Measurements from ENCODE around the gene WNT5A.

Gene WNT5A

DNA sequence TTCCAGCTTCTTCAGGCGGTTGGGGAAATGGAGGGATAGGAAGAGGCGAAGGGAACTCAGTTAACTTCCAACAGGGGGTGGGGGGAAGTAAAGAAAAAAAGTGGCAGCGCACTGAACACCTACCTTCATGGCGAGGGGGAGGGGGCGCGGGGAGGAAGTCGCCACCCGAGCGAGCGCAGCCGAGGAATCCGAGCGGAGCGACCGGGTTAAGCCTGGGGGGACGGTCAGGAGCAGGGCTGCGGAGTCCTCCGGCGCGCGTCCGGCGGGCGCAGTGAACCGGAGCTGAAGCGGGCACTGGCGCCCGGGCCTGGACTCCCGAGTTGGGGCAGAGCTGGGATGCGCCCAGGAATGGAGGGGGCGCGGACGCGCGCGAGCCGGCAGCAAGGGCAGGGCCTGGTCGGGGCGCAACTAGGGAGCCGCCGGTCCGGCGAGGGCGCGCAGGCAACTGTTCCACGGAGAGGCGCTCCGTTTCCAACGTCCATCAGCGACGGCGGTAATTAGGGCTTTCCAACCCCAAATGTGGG, at the start of gene WNT5A:
Gene WNT5A (minus strand): TSS at position 450 of the 524 bp plus-strand sequence. CDS start 321 bp downstream, at position 129.
- DNase-seq, result peak; percentile 66

DNA sequence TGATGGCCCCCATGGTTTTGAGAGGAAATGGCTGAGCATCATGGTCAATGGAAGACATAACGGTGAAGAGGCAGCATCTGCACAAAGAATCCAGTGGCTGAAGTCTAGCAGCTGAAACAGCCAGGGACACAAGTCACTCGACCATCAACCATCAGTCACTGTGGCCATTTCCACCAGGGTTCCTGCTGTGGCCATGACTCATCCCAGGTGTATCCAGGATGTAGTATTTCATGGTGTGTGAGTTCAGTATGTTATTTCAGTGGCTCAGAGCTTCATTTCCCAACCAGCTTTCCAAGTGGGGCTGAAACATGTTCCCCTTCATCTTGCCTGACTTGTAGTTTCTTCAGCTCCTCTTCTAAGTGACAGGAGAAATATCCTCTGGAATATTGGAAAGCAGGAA, 47.8 kb upstream of the WNT5A start:
- no peak for DNase-seq

DNA sequence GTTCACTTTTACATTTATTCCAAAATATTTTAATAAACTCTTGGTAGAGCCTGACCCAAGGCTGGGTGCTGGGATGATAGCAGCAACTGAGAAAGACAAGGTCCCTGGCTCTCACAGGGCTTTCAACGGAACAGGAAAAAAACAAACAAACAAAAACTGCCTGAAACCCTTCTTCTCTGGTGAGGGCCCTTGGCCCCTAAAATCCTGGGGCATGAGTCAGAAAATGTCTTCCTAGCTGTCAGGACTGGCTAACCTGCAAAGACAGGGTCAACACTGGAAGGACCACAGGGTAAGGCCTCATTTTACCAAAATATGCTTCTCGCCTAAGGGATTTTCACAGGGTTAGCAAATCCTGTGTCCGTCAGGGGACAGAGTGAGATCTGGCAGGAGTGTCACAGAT, 45.7 kb upstream of the WNT5A start:
- DNase-seq, result no peak

DNA sequence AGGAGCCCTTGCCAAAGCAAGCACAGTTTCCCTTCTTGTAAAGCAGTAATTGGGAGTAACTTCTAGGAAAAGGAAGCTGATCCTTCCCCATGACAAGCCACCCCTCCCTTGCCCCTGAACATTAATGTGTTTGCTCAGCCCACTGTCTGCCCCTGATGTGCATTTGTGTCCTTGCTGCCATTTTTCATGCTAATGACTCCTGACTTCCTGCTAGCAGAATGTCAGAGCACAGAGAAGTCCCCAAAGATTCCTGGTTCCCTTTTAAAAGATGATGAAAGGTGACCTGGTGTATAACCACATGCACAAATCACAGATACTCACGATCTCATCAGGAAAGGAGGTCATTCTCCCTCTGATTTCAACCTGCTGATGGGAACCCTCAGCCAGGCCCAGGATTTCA, 44.2 kb upstream of the WNT5A start:
- no peak for DNase-seq

DNA sequence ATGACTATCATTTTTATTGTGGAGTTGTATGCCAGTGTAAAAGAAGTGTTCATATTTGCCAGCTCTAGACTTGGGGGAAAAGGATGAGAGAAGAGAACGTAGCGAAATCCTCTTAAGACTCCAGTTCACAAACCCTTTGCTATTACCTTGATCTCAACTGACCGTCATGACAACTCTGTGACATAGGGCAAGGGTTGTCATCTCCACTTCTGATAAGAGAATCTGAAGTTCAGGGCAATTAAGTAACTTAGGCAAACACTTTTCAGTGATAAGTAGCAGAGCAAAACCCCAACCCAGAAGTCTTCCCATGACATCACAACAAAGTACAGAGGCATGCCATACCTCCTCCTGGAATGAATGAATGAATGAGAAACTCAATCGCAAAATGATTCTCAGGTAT, 40.3 kb upstream of the WNT5A start:
- no peak for DNase-seq

DNA sequence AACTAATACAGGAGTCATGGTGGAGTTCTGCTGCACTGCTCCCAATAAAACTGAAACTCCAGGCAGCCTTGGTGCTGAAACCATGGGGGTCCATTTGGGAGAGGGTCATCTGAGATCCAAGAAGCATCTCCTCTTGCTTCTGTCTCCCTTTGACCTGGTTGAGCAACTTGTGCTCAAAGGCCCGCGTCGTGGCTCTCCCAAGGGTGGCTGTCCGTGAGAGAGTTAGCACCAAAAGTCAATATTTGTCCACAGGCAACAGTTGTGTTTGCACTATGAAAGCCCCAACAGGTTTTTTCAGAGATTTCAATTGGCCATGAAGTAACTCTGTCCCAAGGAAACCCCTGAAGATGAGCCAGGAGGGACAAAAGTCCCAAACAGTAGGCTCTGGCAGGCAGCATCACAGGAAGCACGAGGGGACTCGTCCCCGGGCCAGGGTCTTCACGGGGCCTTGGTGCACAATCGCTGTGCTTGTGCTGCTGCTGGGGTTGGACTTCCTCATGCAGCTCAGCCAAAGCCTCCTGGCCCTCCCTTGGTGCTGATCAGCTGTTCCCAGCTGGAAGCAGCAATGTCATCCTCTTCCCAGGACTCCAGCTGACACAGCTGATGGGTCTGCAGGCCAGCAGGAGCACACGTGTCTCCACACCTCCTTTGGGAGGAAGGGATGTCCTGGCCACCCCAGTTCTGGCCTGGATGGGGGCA, 39.4 kb upstream of the WNT5A start:
- DNase-seq, result no peak

DNA sequence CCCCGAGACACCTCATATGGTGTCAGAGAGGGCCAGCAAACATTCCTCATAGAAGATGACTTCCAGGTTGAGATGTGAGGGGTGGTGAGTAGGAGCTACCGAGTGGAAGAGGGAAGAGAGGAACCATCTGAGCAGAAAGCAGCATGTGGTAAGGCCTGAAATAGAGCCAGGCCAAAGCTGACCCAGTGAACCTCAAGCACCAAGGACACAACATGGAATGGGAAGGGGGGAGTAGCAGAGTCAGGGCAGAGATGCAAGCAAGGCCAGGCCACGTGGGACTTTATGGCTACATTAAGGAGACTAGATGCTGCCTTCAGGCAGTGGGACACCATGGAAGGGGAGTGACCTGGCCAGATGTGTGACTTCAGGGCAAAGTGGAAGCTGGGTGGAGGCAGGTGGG, 38.3 kb upstream of the WNT5A start:
- DNase-seq, result no peak

DNA sequence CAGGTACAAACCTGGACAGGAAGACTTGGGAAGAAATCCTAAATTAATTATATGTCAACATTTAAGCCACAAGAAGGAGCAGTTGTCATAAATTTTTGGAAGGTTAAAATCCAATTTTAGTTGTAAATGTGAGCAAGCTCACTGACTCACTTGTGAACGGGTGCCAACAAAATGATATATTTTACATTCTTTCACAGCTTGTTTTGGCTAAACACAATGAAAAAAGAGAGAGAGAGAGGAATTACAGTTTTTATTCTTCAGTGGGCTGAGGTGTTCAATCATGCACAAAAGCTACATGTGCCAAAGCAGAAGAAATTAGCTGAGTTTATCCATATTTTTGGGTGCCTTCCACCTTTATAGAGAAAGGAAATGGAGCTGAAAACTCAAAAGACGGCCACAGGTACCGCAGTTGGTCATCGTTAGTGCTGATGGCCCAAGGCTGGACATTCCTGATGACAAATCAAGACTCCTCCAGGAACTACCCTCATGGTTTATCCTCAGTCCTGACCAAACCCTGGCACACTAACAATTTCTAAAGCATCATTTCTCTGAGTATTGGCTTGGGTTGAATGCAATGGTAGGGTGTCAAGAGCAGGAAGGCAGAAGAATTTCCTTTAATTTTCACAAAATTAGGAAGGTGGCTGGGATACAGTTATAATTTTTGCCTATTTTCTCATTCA, 37.6 kb upstream of the WNT5A start:
- DNase-seq, result peak; percentile 84

DNA sequence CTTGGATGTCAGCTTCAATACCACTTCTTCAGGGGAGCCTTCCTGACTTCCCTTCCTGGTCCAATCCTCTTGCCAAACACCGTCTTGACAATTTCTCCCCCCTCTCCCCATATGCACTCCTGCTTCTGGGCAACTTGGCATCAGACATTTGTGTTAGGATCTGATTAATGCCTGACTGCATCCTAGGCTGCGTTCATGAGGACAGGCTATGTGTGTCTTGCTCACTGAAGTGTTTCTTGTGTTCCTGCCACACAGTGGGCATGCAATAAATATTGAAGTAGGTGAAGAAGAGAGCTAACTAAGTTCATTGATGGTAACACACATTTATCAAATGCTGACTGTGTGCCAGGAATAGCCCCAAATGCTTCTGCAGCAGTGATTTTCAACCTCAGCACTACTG, 36.4 kb upstream of the WNT5A start:
- no peak for DNase-seq

DNA sequence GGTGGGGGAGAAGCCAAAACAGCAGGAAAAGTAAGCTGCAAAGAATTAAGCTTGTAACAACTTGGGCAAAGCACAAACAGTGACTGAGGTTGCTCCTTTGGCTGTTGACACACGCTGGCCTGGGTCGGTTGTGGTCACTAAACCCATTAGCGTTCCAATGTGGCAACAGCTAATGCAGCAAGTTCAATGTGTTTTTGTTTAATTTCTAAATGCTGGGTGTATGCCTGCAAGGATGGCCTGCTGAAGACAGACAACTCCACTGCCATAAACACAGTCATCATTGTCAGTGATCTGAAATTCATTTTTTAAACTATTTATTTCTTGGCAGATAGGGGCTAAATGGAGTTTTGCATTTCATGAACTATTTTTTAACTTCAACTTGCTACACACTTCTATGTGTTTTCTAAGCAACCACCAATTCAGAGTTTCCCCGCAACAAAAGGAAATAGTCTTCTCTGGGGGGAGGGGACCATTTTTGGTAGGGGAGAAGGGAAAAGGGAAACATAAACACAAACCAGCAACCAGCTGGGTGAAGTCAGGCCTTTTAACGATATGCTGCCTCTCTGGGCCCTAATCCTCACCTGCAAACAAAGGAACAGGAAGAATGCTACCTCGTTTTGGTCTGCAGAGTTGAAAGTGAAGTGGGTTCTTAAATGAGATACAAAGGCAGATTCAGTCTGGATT, 34.8 kb upstream of the WNT5A start:
- DNase-seq, result peak; percentile 86

DNA sequence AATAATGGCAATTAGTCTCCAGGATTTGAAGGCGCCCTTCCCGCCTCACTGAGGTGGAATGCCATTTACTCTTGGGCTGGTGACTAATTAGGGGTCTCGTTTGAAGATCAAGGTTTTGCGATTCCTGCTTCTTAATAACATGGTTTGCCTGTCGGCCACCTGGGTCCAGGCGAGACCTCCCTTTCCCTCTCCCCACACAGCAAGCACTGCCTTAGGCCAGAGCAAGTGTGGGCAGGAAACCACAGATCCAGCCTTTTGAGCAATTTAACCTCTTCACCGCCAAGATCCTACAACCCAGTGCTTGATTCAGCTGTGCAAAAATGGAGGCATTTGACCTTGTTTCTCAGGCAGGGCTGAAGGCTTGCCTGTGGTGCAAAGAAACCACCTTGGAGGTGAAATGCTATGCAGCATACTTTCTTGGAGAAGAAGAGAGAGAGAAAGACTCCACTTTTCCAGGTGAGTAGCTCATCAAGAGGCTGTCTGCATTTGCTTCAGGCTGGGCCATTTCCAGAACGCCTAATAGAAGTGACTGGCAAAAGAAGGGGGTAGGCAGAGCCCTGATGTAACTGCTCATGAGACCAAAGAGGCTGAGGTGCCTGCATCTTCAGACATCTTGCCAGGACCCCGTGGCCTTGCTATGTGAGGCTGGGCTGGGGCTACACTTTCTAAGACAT, 34.1 kb upstream of the WNT5A start:
- no peak for DNase-seq

DNA sequence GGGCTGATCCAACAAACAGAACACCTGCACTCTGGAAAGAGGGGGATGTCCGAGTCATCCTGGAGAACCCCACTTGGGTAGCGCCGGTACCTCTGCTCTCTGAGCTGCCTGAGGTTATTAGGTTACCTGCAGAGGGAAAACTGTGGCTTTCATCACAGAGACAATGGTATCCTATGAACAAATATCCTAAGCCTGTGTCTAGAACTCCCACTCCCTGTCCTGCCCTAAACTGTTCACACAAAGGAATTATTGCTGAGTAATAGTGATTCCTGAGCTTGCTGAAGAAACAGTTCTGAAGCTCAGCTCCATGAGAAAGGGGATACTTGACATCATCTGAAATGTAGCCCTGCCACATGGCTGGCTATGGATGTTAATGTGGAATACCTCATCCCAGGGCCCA, 31.9 kb upstream of the WNT5A start:
- DNase-seq, result peak; percentile 69

DNA sequence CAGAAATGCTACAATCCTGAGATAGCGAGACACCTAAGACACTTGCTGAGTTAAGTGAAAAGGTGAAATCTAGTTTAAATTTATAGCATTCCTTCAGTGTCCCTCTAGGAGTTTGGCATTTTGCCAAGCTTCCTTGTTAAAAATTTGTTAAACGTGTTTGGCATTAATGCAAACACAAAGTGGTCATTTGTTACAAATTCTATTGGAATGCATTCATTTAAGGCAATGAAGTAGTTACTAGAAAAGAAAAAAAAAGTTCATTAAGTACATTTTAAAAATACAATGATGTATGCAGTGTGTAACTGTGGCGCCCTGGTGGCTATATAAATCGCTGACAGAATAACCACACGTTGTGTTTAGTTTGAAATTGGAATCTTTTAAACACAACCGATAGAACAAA, 31.3 kb upstream of the WNT5A start:
- peak; percentile 81 for DNase-seq

DNA sequence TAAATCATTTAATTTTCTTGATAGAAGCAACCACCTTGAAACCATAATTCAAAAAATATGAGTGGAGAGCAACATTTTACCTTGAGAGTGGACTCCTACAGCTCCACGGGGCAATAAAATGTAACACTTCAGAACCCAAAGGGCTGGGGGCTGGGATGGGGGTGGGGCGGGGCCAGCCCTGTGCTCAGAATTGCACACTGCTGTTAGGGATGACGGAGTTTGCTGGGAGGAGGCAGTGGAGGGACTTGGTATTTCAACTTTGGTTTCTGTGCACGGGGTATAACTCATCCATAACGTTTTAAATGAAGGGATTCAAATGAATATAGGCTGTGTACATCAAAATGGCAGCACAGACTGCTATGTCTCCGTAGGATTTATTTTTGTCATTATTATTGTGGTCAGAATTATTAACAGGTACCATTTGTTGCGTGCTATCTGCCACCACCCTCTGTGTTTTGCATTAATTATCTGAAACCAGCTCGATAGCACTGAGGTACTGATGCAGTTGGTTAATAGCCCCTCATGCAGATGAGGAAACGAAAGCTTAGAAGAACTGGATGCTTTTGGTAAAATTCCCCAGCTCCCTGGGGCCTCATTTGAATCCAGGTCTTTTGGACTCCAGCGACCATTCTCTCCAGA, 29.4 kb upstream of the WNT5A start:
- no peak for DNase-seq

DNA sequence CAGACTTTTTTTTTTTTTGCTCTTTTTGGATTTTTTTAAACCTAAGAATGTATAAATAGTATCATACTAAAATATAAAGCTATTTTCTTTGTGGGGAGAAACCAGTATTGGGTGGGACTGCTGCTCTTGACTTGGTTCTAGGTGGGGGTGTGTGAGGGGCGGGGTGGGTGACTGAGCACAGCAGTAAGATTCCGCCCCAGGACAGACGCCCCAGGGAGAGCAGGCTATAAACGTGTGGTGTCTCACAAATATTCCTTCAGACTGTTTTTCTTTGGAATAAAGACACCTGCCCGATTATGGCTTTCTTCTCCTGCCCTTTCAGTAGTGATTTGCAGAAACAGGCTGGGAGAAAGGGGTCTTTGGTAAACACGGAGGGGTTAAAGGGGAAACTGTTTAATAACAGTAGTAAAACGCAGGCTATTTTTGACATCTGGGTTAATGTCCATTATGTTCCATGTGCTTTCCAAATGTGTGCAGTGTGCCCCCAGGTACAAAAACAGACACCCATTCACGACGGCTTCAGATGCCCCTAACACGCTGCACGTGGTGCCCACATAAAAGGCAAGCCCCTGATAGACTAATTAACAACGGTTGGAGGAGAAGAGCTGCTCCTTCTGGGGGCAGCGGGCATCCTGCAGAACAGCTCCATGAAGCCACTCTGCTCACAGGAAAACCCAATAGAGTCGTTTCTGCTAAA, 28.6 kb upstream of the WNT5A start:
- DNase-seq, result no peak

DNA sequence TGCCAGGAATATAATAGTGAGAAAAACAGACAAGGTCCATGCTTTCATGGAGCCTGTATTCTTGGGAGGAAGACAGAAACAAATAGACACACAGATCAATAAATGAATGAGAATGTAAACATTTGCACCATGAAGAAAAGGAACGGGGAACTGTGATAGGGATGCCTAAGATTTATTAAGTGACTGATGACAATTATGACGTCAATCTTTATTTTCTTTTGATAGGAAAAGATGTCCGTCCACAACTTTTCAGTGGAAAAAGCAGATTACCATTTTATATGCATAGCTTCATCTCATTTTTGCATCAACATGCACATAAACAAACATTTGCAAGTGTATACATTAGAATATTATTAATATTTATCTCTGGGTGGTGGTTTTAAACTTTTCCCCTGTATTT, 27.9 kb upstream of the WNT5A start:
- no peak for DNase-seq

DNA sequence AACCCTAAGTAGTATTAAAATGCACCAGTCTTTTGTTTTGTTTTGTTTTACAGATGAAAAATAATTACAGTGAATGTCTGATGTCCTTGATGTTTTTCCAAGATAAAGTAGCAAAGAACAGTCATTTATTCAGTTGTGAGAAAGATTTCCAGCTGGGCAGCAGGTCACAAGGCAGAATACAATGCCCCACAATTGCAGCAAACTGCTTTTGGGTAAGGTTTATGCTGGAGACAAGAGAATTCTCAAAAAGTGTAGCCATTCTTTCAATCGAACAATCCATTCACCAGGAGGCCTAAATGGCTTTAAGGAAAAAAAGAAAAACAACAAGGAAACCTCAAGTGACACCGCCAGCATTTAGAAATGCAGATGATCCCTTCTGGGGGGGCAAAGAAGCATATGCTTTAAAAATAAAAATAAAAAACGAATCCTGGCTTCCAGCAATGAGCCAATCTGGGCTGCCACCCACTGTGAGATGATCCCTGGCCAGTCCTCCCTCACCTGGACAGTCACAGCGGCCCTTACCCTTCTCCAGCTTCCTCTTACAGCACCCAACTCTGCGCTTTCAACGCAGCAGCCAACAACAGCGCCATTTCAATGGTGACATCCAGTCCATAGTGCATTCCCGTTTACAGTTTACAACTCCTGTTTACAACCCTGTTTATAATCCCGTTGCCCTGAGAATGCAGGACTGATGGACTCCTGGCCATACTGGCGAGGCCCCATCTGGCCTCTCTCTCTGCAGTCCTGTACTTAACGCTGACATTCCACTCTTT, 25.7 kb upstream of the WNT5A start:
- DNase-seq, result no peak

DNA sequence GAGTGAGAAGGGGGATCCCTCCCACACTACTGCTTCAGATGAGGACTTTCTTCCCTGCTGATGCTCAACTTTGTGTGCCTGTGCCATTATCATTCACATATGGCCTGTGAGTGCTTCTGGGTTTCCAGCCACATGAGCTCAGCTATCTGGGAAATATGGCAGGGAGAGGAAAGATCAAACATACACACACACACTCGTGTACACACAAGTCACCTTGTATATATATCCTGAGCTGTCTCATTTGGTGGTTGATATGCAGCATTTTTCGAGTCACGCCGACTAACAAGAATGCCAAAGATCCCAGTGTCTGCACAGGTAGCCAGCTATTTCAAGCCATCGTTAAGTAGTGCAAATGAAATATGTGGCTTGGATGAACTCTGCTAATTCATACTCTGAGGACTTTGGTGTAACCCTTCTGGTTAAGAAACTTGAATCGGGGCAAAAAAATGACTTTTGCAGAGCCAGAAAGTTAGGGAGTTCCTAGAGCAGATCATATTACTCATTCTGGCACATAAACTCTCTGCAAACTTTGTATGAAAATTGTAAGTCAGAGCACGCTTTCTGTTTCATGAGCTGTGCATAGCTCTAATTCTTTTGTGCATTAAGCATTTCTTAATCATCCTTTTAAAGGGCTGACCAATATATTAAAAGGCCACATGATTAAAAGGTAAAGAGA, 24.9 kb upstream of the WNT5A start:
- peak; percentile 80 for DNase-seq

DNA sequence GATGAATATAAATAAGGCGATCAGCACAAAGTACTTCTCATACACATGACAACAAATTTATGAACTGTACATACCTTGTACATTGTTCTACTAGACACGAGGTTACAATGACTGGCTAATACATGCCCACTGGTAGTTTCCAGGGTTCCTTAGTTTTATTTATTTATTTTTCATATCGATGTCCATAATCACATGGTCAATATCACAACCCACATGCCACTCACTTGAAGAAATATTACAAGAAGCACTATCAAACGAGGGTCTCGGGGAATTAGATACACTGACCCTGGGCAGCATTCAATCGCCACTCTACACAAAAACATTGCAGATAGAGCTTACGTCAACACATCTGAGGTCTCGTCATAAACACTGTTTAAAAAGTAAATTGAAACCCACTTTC, 21.2 kb upstream of the WNT5A start:
- no peak for DNase-seq

DNA sequence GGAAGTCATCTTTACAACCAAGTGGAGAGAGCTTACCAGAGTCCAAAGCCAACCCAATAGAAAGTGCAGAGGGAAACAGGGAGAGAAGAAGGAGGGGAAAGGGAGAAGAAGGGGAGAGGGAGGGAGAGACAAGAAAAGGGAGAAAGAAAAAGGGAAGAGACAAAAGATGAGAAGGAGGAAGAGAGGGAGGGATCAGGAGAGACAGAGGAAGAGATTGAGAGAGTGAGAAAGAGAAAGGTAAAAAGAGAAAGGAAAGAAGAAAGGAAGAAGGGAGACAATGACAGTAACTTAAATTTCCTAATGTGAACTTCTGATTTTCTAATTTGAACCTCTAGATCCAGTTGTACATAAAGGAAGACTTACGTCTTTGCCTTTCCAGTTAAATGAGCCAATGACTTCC, 20.7 kb upstream of the WNT5A start:
- DNase-seq, result no peak

DNA sequence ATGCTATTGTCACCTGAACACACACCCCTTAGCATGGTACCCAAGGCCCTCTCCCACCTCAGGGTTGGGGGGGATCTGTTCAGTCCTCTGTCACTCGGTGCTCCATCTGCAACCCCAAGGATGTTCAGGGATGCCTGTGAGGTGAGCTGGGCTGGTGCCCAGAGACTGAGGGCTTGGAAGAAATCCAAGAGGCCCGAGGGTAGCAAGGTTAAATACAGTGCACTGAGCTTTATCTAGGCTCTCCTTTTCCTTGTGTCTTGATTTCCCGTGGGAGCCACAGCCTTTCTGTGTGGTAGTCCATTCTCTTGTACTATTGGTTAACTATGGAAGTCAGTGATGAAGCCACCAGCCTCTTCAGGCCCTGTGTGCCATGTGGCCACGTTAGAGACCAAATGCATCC, 18.7 kb upstream of the WNT5A start:
- no peak for DNase-seq

Data from fibroblast of skin of right quadriceps (primary cell).